ENCODE data around the gene NUS1.
"Not testable (repeated sequence)": the region's sequence is repeated elsewhere in the genome, so short reads cannot be mapped to it uniquely, and the experiment has no call there.

GRCh38 chr6:117706936-117707509, 31.8 kb downstream of the NUS1 start:
- not testable (repeated sequence) for TF ChIP-seq POLR2A, CTCF (IDR thresholded peaks at IDR 0.05)

Measured in uterus (tissue), 2 donors.